RWPE1 (cell line): ENCODE measurements around the gene CFD.
A peak's percentile ranks its signal among the peaks of the same experiment; 100 is the strongest.

ENCODE experiments used
- CTCF ChIA-PET: fragments of 350-600 bp; sonication (Branson Sonifier 250); formaldehyde crosslinking; extraction: SDS; loops from one replicate; lab custom pipeline; 2021; lab: Yijun Ruan, JAX
- POLR2A ChIA-PET: fragments of 400-600 bp; formaldehyde crosslinking; extraction: SDS; loops from one replicate; lab custom pipeline; 2020; ENCODE audit warnings: antibody characterized with exemption; ENCODE audit not compliant: low non-redundant PET; lab: Yijun Ruan, JAX
- DNase-seq: peaks from one replicate; pipeline ENCODE4 v3.0.0; 2012; ENCODE audit warnings: low spot score
- H3K27ac ChIP-seq: fragments of 450-650 bp; 2 replicates; pipeline ENCODE4 v1.5.1; 2017
- TF ChIP-seq, protein P1 (sequence below): fragments of 450-650 bp; conservative IDR thresholded peaks from 2 replicates; pipeline ENCODE4 v1.5.1; 2017; ENCODE audit warnings: low read depth, mild to moderate bottlenecking

Gene CFD

GRCh38 chr19:812747-813218 is 46.7 kb upstream of the CFD start:
- no peak for DNase-seq
- no peak overlapping the region for H3K27ac ChIP-seq
- TF ChIP-seq, protein P1, sequence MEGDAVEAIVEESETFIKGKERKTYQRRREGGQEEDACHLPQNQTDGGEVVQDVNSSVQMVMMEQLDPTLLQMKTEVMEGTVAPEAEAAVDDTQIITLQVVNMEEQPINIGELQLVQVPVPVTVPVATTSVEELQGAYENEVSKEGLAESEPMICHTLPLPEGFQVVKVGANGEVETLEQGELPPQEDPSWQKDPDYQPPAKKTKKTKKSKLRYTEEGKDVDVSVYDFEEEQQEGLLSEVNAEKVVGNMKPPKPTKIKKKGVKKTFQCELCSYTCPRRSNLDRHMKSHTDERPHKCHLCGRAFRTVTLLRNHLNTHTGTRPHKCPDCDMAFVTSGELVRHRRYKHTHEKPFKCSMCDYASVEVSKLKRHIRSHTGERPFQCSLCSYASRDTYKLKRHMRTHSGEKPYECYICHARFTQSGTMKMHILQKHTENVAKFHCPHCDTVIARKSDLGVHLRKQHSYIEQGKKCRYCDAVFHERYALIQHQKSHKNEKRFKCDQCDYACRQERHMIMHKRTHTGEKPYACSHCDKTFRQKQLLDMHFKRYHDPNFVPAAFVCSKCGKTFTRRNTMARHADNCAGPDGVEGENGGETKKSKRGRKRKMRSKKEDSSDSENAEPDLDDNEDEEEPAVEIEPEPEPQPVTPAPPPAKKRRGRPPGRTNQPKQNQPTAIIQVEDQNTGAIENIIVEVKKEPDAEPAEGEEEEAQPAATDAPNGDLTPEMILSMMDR, result no peak
- ChIA-PET POLR2A (no interaction called here), CTCF (no interaction called here)

GRCh38 chr19:813219-814151 is 46.0 kb upstream of the CFD start:
- H3K27ac ChIP-seq, result no peak overlapping the region
- DNase-seq, result no peak
- ChIA-PET CTCF (no interaction called here), POLR2A (no interaction called here)
- TF ChIP-seq, protein P1, result no peak

DNA sequence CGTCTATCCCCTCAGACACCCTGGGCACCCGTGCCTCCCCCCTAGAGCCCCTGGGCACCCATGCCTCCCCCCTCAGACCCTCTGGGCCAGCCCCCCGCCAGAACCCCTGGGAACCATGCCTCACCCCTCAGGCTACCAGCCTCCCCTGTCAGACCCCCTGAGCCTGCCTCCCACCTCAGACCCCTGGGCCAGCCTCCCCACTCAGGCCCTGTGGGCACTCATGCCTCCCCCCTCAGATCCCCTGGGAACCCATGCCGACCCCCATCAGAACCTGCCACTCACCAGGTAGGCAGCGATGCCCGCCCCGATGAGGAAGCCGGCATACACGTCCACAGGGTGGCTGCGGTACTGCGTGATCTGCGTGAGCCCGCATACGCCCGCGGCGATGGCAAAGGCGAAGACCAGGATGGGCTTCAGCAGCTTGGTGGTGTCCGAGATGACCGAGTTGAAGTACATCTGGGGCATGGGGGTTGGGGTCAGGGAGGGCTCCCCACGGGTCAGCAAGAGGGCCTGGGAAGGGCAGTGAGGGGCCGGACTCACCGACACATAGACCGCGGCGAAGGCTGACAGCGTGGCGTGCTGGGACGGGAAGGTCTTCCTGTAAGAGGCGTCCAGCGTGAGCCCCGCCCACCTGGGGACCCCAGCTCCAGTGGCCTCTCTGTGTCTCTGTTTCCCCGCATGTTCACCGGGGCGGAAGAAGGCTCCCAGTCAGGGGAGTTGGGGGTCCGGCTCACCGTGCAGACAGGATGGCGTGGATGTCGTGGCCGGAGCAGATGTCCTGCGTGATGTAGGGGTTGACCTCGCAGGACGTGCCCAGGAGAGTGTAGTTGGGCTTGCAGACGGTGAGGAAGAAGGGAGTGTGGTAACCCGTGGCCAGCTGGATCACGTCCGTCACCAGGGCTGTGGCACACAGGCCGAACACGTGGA is 45.0 kb upstream of the CFD start:
- POLR2A ChIA-PET, result no interaction called here
- TF ChIP-seq, protein P1, result no peak
- CTCF ChIA-PET, result no interaction called here
- DNase-seq, result no peak
- peak overlapping the region; percentile 2; the same call in 1 of the 2 replicates for H3K27ac ChIP-seq

DNA sequence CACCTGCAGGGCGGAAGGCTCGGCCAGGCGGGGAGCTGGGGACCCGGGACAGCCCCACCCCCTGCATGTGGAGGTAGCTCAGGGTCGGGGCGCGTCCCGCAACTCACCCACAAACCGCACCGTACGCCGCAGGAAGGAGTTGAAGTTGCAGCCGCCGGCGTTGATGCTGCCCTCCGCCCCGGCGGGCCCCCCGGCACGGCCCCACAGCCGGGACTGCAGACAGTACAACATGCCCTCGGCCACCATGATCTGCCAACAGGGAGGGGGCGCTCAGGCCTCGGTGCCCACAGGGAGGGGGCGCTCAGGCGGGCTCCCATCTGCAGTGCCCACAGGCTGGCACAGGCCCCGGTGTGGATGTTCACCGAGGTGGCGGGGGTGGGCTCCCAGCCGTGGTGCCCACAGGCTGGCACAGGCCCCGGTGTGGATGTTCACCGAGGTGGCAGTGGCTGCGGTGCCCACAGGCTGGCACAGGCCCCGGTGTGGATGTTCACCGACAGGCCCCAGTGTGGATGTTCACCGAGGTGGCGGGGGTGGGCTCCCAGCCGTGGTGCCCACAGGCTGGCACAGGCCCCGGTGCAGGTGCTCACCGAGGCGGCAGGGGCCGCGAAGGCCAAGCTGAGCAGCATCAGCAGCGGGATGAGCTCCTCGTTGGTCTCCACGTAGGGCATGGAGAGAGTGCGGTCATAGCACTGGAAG is 44.2 kb upstream of the CFD start:
- TF ChIP-seq, protein P1, result no peak
- CTCF ChIA-PET, result no interaction called here
- POLR2A ChIA-PET, result no interaction called here
- no peak for DNase-seq
- H3K27ac ChIP-seq, result peak overlapping the region; percentile 2; the same call in 1 of the 2 replicates

- CTCF ChIA-PET, result no interaction called here
- no peak overlapping the region for H3K27ac ChIP-seq
- DNase-seq, result no peak
- TF ChIP-seq, protein P1, result no peak
- POLR2A ChIA-PET, result no interaction called here
Observed at GRCh38 chr19:815775-816499, 43.5 kb upstream of the CFD start.
